HG03045 (cell line): ENCODE measurements around the gene GABRA4.

Experiments used
- ATAC-seq: cut with Tn5 transposase; IDR thresholded peaks from one replicate; pipeline ENCODE4 v1.9.1; 2021; ENCODE audit warnings: mild to moderate bottlenecking, moderate library complexity; ENCODE audit not compliant: unreplicated experiment

GABRA4 gene

GRCh38 chr4:46993075-46994006, at the start of gene GABRA4:
Gene GABRA4 (minus strand): TSS chr4:46993581. CDS start chr4:46993424, 157 bp downstream.
- no peak for ATAC-seq

GRCh38 chr4:47040828-47041227, 47.4 kb upstream of the GABRA4 start:
- ATAC-seq = no peak

GRCh38 chr4:47038263-47038662, 44.9 kb upstream of the GABRA4 start:
- ATAC-seq = no peak

- peak; percentile 96 for ATAC-seq
Observed at GRCh38 chr4:47032405-47033106, 39.2 kb upstream of the GABRA4 start.

- ATAC-seq = peak; percentile 13
Observed at GRCh38 chr4:47031751-47032404, 38.5 kb upstream of the GABRA4 start.

- ATAC-seq = no peak
Observed at GRCh38 chr4:47031011-47031678, 37.8 kb upstream of the GABRA4 start, which contains the start of gene GABRB1. Gene GABRB1 (plus strand): TSS chr4:47031567.

GRCh38 chr4:47017494-47017893, 24.1 kb upstream of the GABRA4 start:
- no peak for ATAC-seq

- ATAC-seq = no peak
Observed at GRCh38 chr4:47017081-47017480, 23.7 kb upstream of the GABRA4 start.

GRCh38 chr4:47013373-47013772, 20.0 kb upstream of the GABRA4 start:
- no peak for ATAC-seq

GRCh38 chr4:47012676-47013075, 19.3 kb upstream of the GABRA4 start:
- ATAC-seq = no peak

GRCh38 chr4:47010912-47011446, 17.6 kb upstream of the GABRA4 start:
- ATAC-seq = peak; percentile 91

GRCh38 chr4:47010347-47010911, 17.0 kb upstream of the GABRA4 start:
- peak; percentile 18 for ATAC-seq

- no peak for ATAC-seq
Observed at GRCh38 chr4:47002580-47002979, 9.2 kb upstream of the GABRA4 start.

GRCh38 chr4:47000406-47000805, 7.0 kb upstream of the GABRA4 start:
- ATAC-seq = no peak

GRCh38 chr4:46999566-46999965, 6.2 kb upstream of the GABRA4 start:
- no peak for ATAC-seq

GRCh38 chr4:46994007-46994405, 625 bp upstream of the GABRA4 start:
- no peak for ATAC-seq

- no peak for ATAC-seq
Observed at GRCh38 chr4:46992338-46992737, 1.0 kb downstream of the GABRA4 start.

- ATAC-seq = no peak
Observed at GRCh38 chr4:46986922-46987638, 6.3 kb downstream of the GABRA4 start.

- ATAC-seq = no peak
Observed at GRCh38 chr4:46984781-46985180, 8.6 kb downstream of the GABRA4 start.

- ATAC-seq = no peak
Observed at GRCh38 chr4:46980851-46981250, 12.5 kb downstream of the GABRA4 start.
